ENCODE results near the gene CD96.
A peak's percentile ranks its signal among the peaks of the same experiment; 100 is the strongest.

Gene CD96

GRCh38 chr3:111677007-111677392 lies 135.0 kb downstream of the CD96 start:
- H2AK5ac ChIP-seq (ENCODE audit: low read depth, low read length) = no peak overlapping the region
- no peaks in the 10 kb centered on the region for H3K36me3 ChIP-seq (replicated peaks in 1 of 2; ENCODE audit: control insufficient read depth in 2 of 2, insufficient read depth in 2 of 2, low read length in 2 of 2)
- H2BK12ac ChIP-seq (ENCODE audit: low read length) = no peak overlapping the region
- H2BK120ac ChIP-seq (ENCODE audit: low read depth, low read length) = no peak overlapping the region
- no peak overlapping the region for H2BK5ac ChIP-seq (ENCODE audit: low read length)
- H3K9ac ChIP-seq (ENCODE audit: low read depth, low read length, poor library complexity) = no peak overlapping the region
- H3K14ac ChIP-seq (ENCODE audit: low read length) = no peak overlapping the region
- no peak overlapping the region for H4K8ac ChIP-seq (ENCODE audit: low read depth, low read length)
- no peak overlapping the region for H2AFZ ChIP-seq (ENCODE audit: low read length)
- H3K4me3 ChIP-seq (ENCODE audit: low read length in 2 of 2) = no peak overlapping the region
- H3K27me3 ChIP-seq (ENCODE audit: control insufficient read depth in 3 of 3, insufficient read depth in 3 of 3, low read depth in 1 of 3, low read length in 3 of 3) = peaks cover 0 to 5% (median 4%) of the 10 kb centered on the region in 3 experiments
- no peaks in the 10 kb centered on the region for H3K79me1 ChIP-seq (ENCODE audit: low read depth, low read length)
- H2BK15ac ChIP-seq (ENCODE audit: low read length) = no peak overlapping the region
- no peak for DNase-seq (ENCODE audit: low spot score)
- H3K4me1 ChIP-seq (ENCODE audit: control insufficient read depth in 2 of 2, insufficient read depth in 1 of 2, low read depth in 1 of 2, low read length in 2 of 2) = peaks cover 3 to 13% of the 10 kb centered on the region in 2 donors
- no peak overlapping the region for H3K4me2 ChIP-seq (ENCODE audit: insufficient read depth, low read length, poor library complexity, severe bottlenecking)
- no peaks in the 10 kb centered on the region for H3K9me3 ChIP-seq (replicated peaks in 1 of 2; ENCODE audit: control insufficient read depth in 2 of 2, insufficient read depth in 1 of 2, low read depth in 1 of 2, low read length in 2 of 2)
- no peak overlapping the region for H3K23ac ChIP-seq (ENCODE audit: low read depth, low read length, poor library complexity)
- H3K18ac ChIP-seq (ENCODE audit: low read length) = no peak overlapping the region
- H4K91ac ChIP-seq (ENCODE audit: low read depth, low read length, poor library complexity) = no peak overlapping the region
- WGBS, 2 donors (ENCODE audit: extremely low coverage in 2 of 2, insufficient read length in 2 of 2, insufficient replicate concordance in 1 of 2) = no CpG with 5 or more reads among the region's 4 CpGs
- H3K27ac ChIP-seq (replicated peaks; ENCODE audit: low read length) = no peak overlapping the region
- no peak overlapping the region for H3K4ac ChIP-seq (ENCODE audit: low read length)

- Histone ChIP-seq H2AK5ac (ENCODE audit: low read depth, low read length) (no peak overlapping the region), H3K27ac (replicated peaks; ENCODE audit: low read length) (no peak overlapping the region), H3K4ac (ENCODE audit: low read length) (no peak overlapping the region), H2BK12ac (ENCODE audit: low read length) (no peak overlapping the region), H3K9me3 (replicated peaks in 1 of 2; ENCODE audit: control insufficient read depth in 2 of 2, insufficient read depth in 1 of 2, low read depth in 1 of 2, low read length in 2 of 2) (peaks cover 0 to 3% of the 10 kb centered on the region in 2 donors), H2BK120ac (ENCODE audit: low read depth, low read length) (no peak overlapping the region), H3K36me3 (replicated peaks in 1 of 2; ENCODE audit: control insufficient read depth in 2 of 2, insufficient read depth in 2 of 2, low read length in 2 of 2) (no peaks in the 10 kb centered on the region), H2BK5ac (ENCODE audit: low read length) (no peak overlapping the region), H3K4me3 (ENCODE audit: low read length in 2 of 2) (peak overlapping the region in 1 of 2 donors; percentile 25), H3K4me1 (ENCODE audit: control insufficient read depth in 2 of 2, insufficient read depth in 1 of 2, low read depth in 1 of 2, low read length in 2 of 2) (peaks cover 3 to 5% of the 10 kb centered on the region in 2 donors), H3K79me1 (ENCODE audit: low read depth, low read length) (no peaks in the 10 kb centered on the region), H3K4me2 (ENCODE audit: insufficient read depth, low read length, poor library complexity, severe bottlenecking) (no peak overlapping the region), H3K23ac (ENCODE audit: low read depth, low read length, poor library complexity) (no peak overlapping the region), H2BK15ac (ENCODE audit: low read length) (no peak overlapping the region), H2AFZ (ENCODE audit: low read length) (no peak overlapping the region), H4K8ac (ENCODE audit: low read depth, low read length) (no peak overlapping the region), H3K14ac (ENCODE audit: low read length) (no peak overlapping the region), H3K27me3 (ENCODE audit: control insufficient read depth in 3 of 3, insufficient read depth in 3 of 3, low read depth in 1 of 3, low read length in 3 of 3) (no peaks in the 10 kb centered on the region), H3K9ac (ENCODE audit: low read depth, low read length, poor library complexity) (no peak overlapping the region), H3K18ac (ENCODE audit: low read length) (no peak overlapping the region), H4K91ac (ENCODE audit: low read depth, low read length, poor library complexity) (no peak overlapping the region)
- DNase-seq (ENCODE audit: low spot score) = no peak
- WGBS, 2 donors (ENCODE audit: extremely low coverage in 2 of 2, insufficient read length in 2 of 2, insufficient replicate concordance in 1 of 2) = no CpG with 5 or more reads among the region's 7 CpGs
Observed at GRCh38 chr3:111681661-111682426, 139.8 kb downstream of the CD96 start.

GRCh38 chr3:111684640-111685039 lies 142.6 kb downstream of the CD96 start:
- peaks cover 0 to 3% of the 10 kb centered on the region in 2 donors for H3K4me1 ChIP-seq (ENCODE audit: control insufficient read depth in 2 of 2, insufficient read depth in 1 of 2, low read depth in 1 of 2, low read length in 2 of 2)
- no peak overlapping the region for H3K4me3 ChIP-seq (ENCODE audit: low read length in 2 of 2)
- H2BK120ac ChIP-seq (ENCODE audit: low read depth, low read length) = no peak overlapping the region
- no peak overlapping the region for H3K18ac ChIP-seq (ENCODE audit: low read length)
- H3K14ac ChIP-seq (ENCODE audit: low read length) = no peak overlapping the region
- no peak overlapping the region for H3K4ac ChIP-seq (ENCODE audit: low read length)
- no peak overlapping the region for H3K27ac ChIP-seq (replicated peaks; ENCODE audit: low read length)
- no peak overlapping the region for H4K8ac ChIP-seq (ENCODE audit: low read depth, low read length)
- no peaks in the 10 kb centered on the region for H3K36me3 ChIP-seq (replicated peaks in 1 of 2; ENCODE audit: control insufficient read depth in 2 of 2, insufficient read depth in 2 of 2, low read length in 2 of 2)
- no CpG with 5 or more reads among the region's 4 CpGs for WGBS, 2 donors (ENCODE audit: extremely low coverage in 2 of 2, insufficient read length in 2 of 2, insufficient replicate concordance in 1 of 2)
- peaks cover 0 to 3% of the 10 kb centered on the region in 2 donors for H3K9me3 ChIP-seq (replicated peaks in 1 of 2; ENCODE audit: control insufficient read depth in 2 of 2, insufficient read depth in 1 of 2, low read depth in 1 of 2, low read length in 2 of 2)
- no peak overlapping the region for H3K4me2 ChIP-seq (ENCODE audit: insufficient read depth, low read length, poor library complexity, severe bottlenecking)
- H2BK5ac ChIP-seq (ENCODE audit: low read length) = no peak overlapping the region
- no peak overlapping the region for H2AK5ac ChIP-seq (ENCODE audit: low read depth, low read length)
- H2BK12ac ChIP-seq (ENCODE audit: low read length) = no peak overlapping the region
- H3K23ac ChIP-seq (ENCODE audit: low read depth, low read length, poor library complexity) = no peak overlapping the region
- no peaks in the 10 kb centered on the region for H3K79me1 ChIP-seq (ENCODE audit: low read depth, low read length)
- no peak overlapping the region for H3K9ac ChIP-seq (ENCODE audit: low read depth, low read length, poor library complexity)
- H2BK15ac ChIP-seq (ENCODE audit: low read length) = no peak overlapping the region
- no peak overlapping the region for H2AFZ ChIP-seq (ENCODE audit: low read length)
- no peaks in the 10 kb centered on the region for H3K27me3 ChIP-seq (ENCODE audit: control insufficient read depth in 3 of 3, insufficient read depth in 3 of 3, low read depth in 1 of 3, low read length in 3 of 3)
- H4K91ac ChIP-seq (ENCODE audit: low read depth, low read length, poor library complexity) = no peak overlapping the region
- DNase-seq (ENCODE audit: low spot score) = no peak

GRCh38 chr3:111688190-111688800 lies 146.3 kb downstream of the CD96 start:
- Histone ChIP-seq H3K9me3 (replicated peaks in 1 of 2; ENCODE audit: control insufficient read depth in 2 of 2, insufficient read depth in 1 of 2, low read depth in 1 of 2, low read length in 2 of 2) (peaks cover 0 to 3% of the 10 kb centered on the region in 2 donors), H3K4me3 (ENCODE audit: low read length in 2 of 2) (no peak overlapping the region), H3K9ac (ENCODE audit: low read depth, low read length, poor library complexity) (no peak overlapping the region), H3K4me1 (ENCODE audit: control insufficient read depth in 2 of 2, insufficient read depth in 1 of 2, low read depth in 1 of 2, low read length in 2 of 2) (peaks cover 0 to 3% of the 10 kb centered on the region in 2 donors), H3K27me3 (ENCODE audit: control insufficient read depth in 3 of 3, insufficient read depth in 3 of 3, low read depth in 1 of 3, low read length in 3 of 3) (no peaks in the 10 kb centered on the region), H3K14ac (ENCODE audit: low read length) (no peak overlapping the region), H3K36me3 (replicated peaks in 1 of 2; ENCODE audit: control insufficient read depth in 2 of 2, insufficient read depth in 2 of 2, low read length in 2 of 2) (no peaks in the 10 kb centered on the region), H2BK12ac (ENCODE audit: low read length) (no peak overlapping the region), H2BK5ac (ENCODE audit: low read length) (no peak overlapping the region), H2AK5ac (ENCODE audit: low read depth, low read length) (no peak overlapping the region), H3K23ac (ENCODE audit: low read depth, low read length, poor library complexity) (no peak overlapping the region), H3K79me1 (ENCODE audit: low read depth, low read length) (no peaks in the 10 kb centered on the region), H2BK120ac (ENCODE audit: low read depth, low read length) (no peak overlapping the region), H3K27ac (replicated peaks; ENCODE audit: low read length) (no peak overlapping the region), H2AFZ (ENCODE audit: low read length) (no peak overlapping the region), H3K4me2 (ENCODE audit: insufficient read depth, low read length, poor library complexity, severe bottlenecking) (no peak overlapping the region), H2BK15ac (ENCODE audit: low read length) (no peak overlapping the region), H4K8ac (ENCODE audit: low read depth, low read length) (no peak overlapping the region), H4K91ac (ENCODE audit: low read depth, low read length, poor library complexity) (no peak overlapping the region), H3K18ac (ENCODE audit: low read length) (no peak overlapping the region), H3K4ac (ENCODE audit: low read length) (no peak overlapping the region)
- no CpG with 5 or more reads among the region's 2 CpGs for WGBS, 2 donors (ENCODE audit: extremely low coverage in 2 of 2, insufficient read length in 2 of 2, insufficient replicate concordance in 1 of 2)
- DNase-seq (ENCODE audit: low spot score) = no peak
